MM.1S (cell line): Measurements from ENCODE around the gene WFIKKN2.
A peak's percentile ranks its signal among the peaks of the same experiment; 100 is the strongest.

ENCODE experiments used
- DNase-seq: peaks from one replicate; pipeline ENCODE4 v3.0.0-alpha.2; 2015
- H2AFZ ChIP-seq: fragments of 300-600 bp; sonication (generic); 2 replicates; pipeline ENCODE4 v1.6.0; 2016; ENCODE audit warnings: antibody characterized with exemption, low read length
- H3F3A ChIP-seq: fragments of 300-600 bp; sonication (generic); 2 replicates; pipeline ENCODE4 v1.6.1; 2016; ENCODE audit warnings: mild to moderate bottlenecking, antibody characterized with exemption, low read length, moderate library complexity, mixed read lengths; ENCODE audit not compliant: insufficient read depth
- H3K27ac ChIP-seq: fragments of 300-600 bp; sonication (generic); 2 replicates; pipeline ENCODE4 v1.5.1; 2016; ENCODE audit warnings: mild to moderate bottlenecking, low read length
- H3K27me3 ChIP-seq: fragments of 300-600 bp; sonication (generic); replicated peaks from 2 replicates; pipeline ENCODE4 v1.6.0; 2016; ENCODE audit warnings: low read length; ENCODE audit not compliant: insufficient read depth
- H3K36me3 ChIP-seq: fragments of 300-600 bp; sonication (generic); replicated peaks from 2 replicates; pipeline ENCODE4 v1.6.1; 2016; ENCODE audit warnings: mild to moderate bottlenecking, low read length, mixed read lengths; ENCODE audit not compliant: insufficient read depth
- H3K4me1 ChIP-seq: fragments of 300-600 bp; sonication (generic); 2 replicates; pipeline ENCODE4 v1.6.1; 2016; ENCODE audit warnings: low read length, mixed read lengths
- H3K4me2 ChIP-seq: fragments of 300-600 bp; sonication (generic); 2 replicates; pipeline ENCODE4 v1.6.0; 2016; ENCODE audit warnings: low read depth, low read length
- H3K4me3 ChIP-seq: fragments of 300-600 bp; sonication (generic); 2 replicates; pipeline ENCODE4 v1.5.1; 2016; ENCODE audit warnings: low read length, mixed read lengths
- H3K79me2 ChIP-seq: fragments of 300-600 bp; sonication (generic); 2 replicates; pipeline ENCODE4 v1.6.1; 2016; ENCODE audit warnings: mixed run types, low read length, mixed read lengths
- H3K9ac ChIP-seq: fragments of 300-600 bp; sonication (generic); 2 replicates; pipeline ENCODE4 v1.6.1; 2016; ENCODE audit warnings: low read length, mixed read lengths
- H3K9me2 ChIP-seq: fragments of 300-600 bp; sonication (generic); replicated peaks from 2 replicates; pipeline ENCODE4 v1.6.1; 2016; ENCODE audit warnings: mild to moderate bottlenecking, low read length, mixed read lengths; ENCODE audit not compliant: insufficient read depth
- H3K9me3 ChIP-seq: fragments of 300-600 bp; sonication (generic); replicated peaks from 2 replicates; pipeline ENCODE4 v1.6.1; 2016; ENCODE audit warnings: mild to moderate bottlenecking, low read length, mixed read lengths; ENCODE audit not compliant: insufficient read depth
- H4K20me1 ChIP-seq: fragments of 300-600 bp; sonication (generic); 2 replicates; pipeline ENCODE4 v1.6.1; 2016; ENCODE audit warnings: mild to moderate bottlenecking, low read length, moderate library complexity, mixed read lengths; ENCODE audit not compliant: insufficient read depth
- CTCF ChIP-seq: fragments of 300-600 bp; sonication (generic); IDR thresholded peaks from 2 replicates; pipeline ENCODE4 v1.5.1; 2016; ENCODE audit warnings: antibody characterized with exemption, low read length, mixed read lengths
- EZH2 ChIP-seq: fragments of 300-600 bp; sonication (generic); optimal IDR thresholded peaks from 2 replicates; pipeline ENCODE3; 2017; ENCODE audit warnings: low read depth, mild to moderate bottlenecking, antibody characterized with exemption, low read length, mixed read lengths
- EZH2phosphoT487 ChIP-seq: fragments of 300-600 bp; sonication (generic); IDR thresholded peaks from 2 replicates; pipeline ENCODE4 v1.6.1; 2018; ENCODE audit warnings: antibody characterized with exemption, low read length

Gene WFIKKN2

GRCh38 chr17:50824429-50824828 lies 11.0 kb upstream of the WFIKKN2 start:
- H3K9me3 ChIP-seq: no peaks in the 10 kb centered on the region
- H3K27ac ChIP-seq: no peak overlapping the region
- H3K79me2 ChIP-seq: no peaks in the 10 kb centered on the region
- no peak overlapping the region for H2AFZ ChIP-seq
- no peak overlapping the region for H3K4me2 ChIP-seq
- no peaks in the 10 kb centered on the region for H3K9me2 ChIP-seq
- H3K27me3 ChIP-seq: no peaks in the 10 kb centered on the region
- H3K9ac ChIP-seq: no peak overlapping the region
- H4K20me1 ChIP-seq: no peaks in the 10 kb centered on the region
- H3K36me3 ChIP-seq: no peaks in the 10 kb centered on the region
- H3F3A ChIP-seq: peaks cover 22% of the 10 kb centered on the region
- TF ChIP-seq CTCF (no peak), EZH2 (no peak), EZH2phosphoT487 (no peak)
- no peak overlapping the region for H3K4me3 ChIP-seq
- no peak for DNase-seq
- H3K4me1 ChIP-seq: peaks cover 30% of the 10 kb centered on the region

- TF ChIP-seq EZH2phosphoT487: no peak
- no peak for TF ChIP-seq EZH2
- no peak for TF ChIP-seq CTCF
- peaks cover 29% of the 10 kb centered on the region for H3F3A ChIP-seq
- no peaks in the 10 kb centered on the region for H3K9me2 ChIP-seq
- no peaks in the 10 kb centered on the region for H3K27me3 ChIP-seq
- H4K20me1 ChIP-seq: no peaks in the 10 kb centered on the region
- H3K79me2 ChIP-seq: no peaks in the 10 kb centered on the region
- H3K4me2 ChIP-seq: no peak overlapping the region
- no peak overlapping the region for H3K27ac ChIP-seq
- no peak overlapping the region for H2AFZ ChIP-seq
- DNase-seq: no peak
- no peaks in the 10 kb centered on the region for H3K36me3 ChIP-seq
- H3K4me1 ChIP-seq: peaks cover 34% of the 10 kb centered on the region
- no peak overlapping the region for H3K4me3 ChIP-seq
- no peaks in the 10 kb centered on the region for H3K9me3 ChIP-seq
- no peak overlapping the region for H3K9ac ChIP-seq
These were observed 10.2 kb upstream of the WFIKKN2 start for GRCh38 chr17:50825188-50825587.

- Histone ChIP-seq H2AFZ (peak overlapping the region; percentile 85; the same call in 1 of the 2 replicates), H3K27ac (peak overlapping the region; percentile 98), H3K4me1 (peaks cover 43% of the 10 kb centered on the region), H3K9me2 (no peaks in the 10 kb centered on the region), H3F3A (peaks cover 34% of the 10 kb centered on the region), H3K36me3 (no peaks in the 10 kb centered on the region), H3K4me3 (peak overlapping the region; percentile 48), H3K27me3 (no peaks in the 10 kb centered on the region), H3K4me2 (peak overlapping the region; percentile 92), H3K9ac (peak overlapping the region; percentile 74), H3K9me3 (no peaks in the 10 kb centered on the region), H3K79me2 (no peaks in the 10 kb centered on the region), H4K20me1 (no peaks in the 10 kb centered on the region)
- TF ChIP-seq EZH2 (no peak), CTCF (no peak), EZH2phosphoT487 (no peak)
- DNase-seq: peak; percentile 89
These were observed 6.7 kb upstream of the WFIKKN2 start for GRCh38 chr17:50828508-50829170.
